Ascending aorta (tissue), 2 donors: Measurements from ENCODE around the gene FRRS1L. TPM values are rescaled to one million over a fixed set of nuclear protein-coding genes. Genes with fewer than 3 reads are reported as not detected.

Source experiments
- DNase-seq, 2 donors: peaks; one replicate each; pipeline ENCODE4 v3.0.0-alpha.2; 2019; ENCODE audit warnings: low spot score in 2 of 2
- H3K27ac ChIP-seq, 2 donors: fragments of 200-600 bp; sonication (generic); one replicate each; pipeline ENCODE4 v1.5.1; 2016 to 2017; ENCODE audit warnings: mild to moderate bottlenecking in 1 of 2
- H3K27me3 ChIP-seq: fragments of 200-600 bp; sonication (generic); one replicate; pipeline ENCODE4 v1.5.1; 2017
- H3K36me3 ChIP-seq, 2 donors: fragments of 200-600 bp; sonication (generic); one replicate each; pipeline ENCODE4 v1.5.1; 2016
- H3K4me1 ChIP-seq, 2 donors: fragments of 200-600 bp; sonication (generic); one replicate each; pipeline ENCODE4 v1.5.1; 2016 to 2017; ENCODE audit warnings: mild to moderate bottlenecking in 1 of 2
- H3K4me3 ChIP-seq, 2 donors: fragments of 200-600 bp; sonication (generic); one replicate each; pipeline ENCODE4 v1.5.1; 2016 to 2017; ENCODE audit warnings: mild to moderate bottlenecking in 1 of 2
- H3K9me3 ChIP-seq, 2 donors: fragments of 200-600 bp; sonication (generic); one replicate each; pipeline ENCODE4 v1.5.1; 2016
- intact Hi-C: fragments of 100-400 bp; cut with DNase I; formaldehyde crosslinking; loops from one replicate; pipeline ENCODE4 v1.15.1; 2023
- total RNA-seq: library from RNA; depleted of rRNA; stranded (reverse); fragments of >200 nt; gene quantifications from one replicate; pipeline ENCODE4 v1.1.0, GENCODE V29; 2016
- TF ChIP-seq, protein P1 (sequence below), 3 experiments: fragments of 200-600 bp in 2 of 3; fragments of 450-650 bp in 1 of 3; sonication (generic) in 2 of 3; IDR thresholded peaks; one replicate each; pipeline ENCODE4 v1.5.1; 2016 to 2019; ENCODE audit warnings: antibody characterized with exemption in 3 of 3, mild to moderate bottlenecking in 1 of 3, moderate library complexity in 1 of 3

FRRS1L gene
- total RNA-seq, 1 donor from 2014 or later, result 0.11 TPM

DNA sequence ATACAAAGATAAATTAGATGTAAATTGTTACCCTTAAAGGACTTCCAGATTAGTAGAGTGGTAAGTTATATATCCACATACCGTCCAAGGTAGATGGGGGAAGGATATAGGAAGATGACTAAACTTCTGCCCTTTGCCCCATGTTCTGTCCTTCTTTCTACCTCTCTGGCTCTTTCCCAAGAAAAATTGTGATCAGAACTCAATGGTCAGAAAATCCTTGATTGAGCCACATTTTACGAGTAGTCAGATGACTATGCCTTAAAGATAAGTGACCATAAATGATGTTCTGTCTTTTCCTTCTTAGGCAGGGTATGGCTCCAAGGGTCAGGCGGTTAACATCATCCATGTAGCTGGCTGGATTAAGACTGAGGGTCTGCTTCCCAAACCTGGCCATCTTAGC lies 4.4 kb downstream of the FRRS1L start:
- H3K36me3 ChIP-seq, result no peaks in the 10 kb centered on the region
- no peak for DNase-seq
- H3K27me3 ChIP-seq, result no peaks in the 10 kb centered on the region
- intact Hi-C loops, result no loop called here
- no peaks in the 10 kb centered on the region for H3K9me3 ChIP-seq
- H3K4me3 ChIP-seq, result no peak overlapping the region
- H3K27ac ChIP-seq, result no peak overlapping the region
- TF ChIP-seq, protein P1, sequence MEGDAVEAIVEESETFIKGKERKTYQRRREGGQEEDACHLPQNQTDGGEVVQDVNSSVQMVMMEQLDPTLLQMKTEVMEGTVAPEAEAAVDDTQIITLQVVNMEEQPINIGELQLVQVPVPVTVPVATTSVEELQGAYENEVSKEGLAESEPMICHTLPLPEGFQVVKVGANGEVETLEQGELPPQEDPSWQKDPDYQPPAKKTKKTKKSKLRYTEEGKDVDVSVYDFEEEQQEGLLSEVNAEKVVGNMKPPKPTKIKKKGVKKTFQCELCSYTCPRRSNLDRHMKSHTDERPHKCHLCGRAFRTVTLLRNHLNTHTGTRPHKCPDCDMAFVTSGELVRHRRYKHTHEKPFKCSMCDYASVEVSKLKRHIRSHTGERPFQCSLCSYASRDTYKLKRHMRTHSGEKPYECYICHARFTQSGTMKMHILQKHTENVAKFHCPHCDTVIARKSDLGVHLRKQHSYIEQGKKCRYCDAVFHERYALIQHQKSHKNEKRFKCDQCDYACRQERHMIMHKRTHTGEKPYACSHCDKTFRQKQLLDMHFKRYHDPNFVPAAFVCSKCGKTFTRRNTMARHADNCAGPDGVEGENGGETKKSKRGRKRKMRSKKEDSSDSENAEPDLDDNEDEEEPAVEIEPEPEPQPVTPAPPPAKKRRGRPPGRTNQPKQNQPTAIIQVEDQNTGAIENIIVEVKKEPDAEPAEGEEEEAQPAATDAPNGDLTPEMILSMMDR (IDR thresholded peaks at IDR 0.05), result no peak
- H3K4me1 ChIP-seq, result no peaks in the 10 kb centered on the region

- no peak overlapping the region for H3K4me3 ChIP-seq
- no peaks in the 10 kb centered on the region for H3K9me3 ChIP-seq
- H3K4me1 ChIP-seq, result no peaks in the 10 kb centered on the region
- no peak for DNase-seq
- no peaks in the 10 kb centered on the region for H3K36me3 ChIP-seq
- intact Hi-C loops, result no loop called here
- no peaks in the 10 kb centered on the region for H3K27me3 ChIP-seq
- TF ChIP-seq, protein P1 (IDR thresholded peaks at IDR 0.05), result no peak
- no peak overlapping the region for H3K27ac ChIP-seq
Observed at GRCh38 chr9:109161471-109161870, 5.6 kb downstream of the FRRS1L start.

- intact Hi-C loops, result no loop called here
Observed at GRCh38 chr9:109159583-109159982, 7.5 kb downstream of the FRRS1L start.

DNA sequence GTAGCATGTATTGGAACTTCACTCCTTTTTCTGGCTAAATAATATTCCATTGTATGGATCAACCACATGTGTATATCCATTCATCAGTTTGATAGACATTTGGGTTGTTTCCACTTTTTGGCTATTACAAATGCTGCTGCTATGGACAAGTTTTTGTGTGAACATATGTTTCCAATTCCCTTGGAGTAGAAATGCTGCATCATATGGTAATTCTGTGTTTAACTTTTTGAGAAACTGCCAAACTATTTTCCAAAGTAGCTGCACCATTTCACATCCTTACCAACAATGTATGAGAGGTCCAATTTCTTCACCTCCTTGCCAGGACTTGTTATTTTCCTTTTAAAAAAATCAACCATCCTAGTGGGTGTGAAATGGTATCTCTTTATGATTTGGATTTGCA lies 8.4 kb downstream of the FRRS1L start:
- Histone ChIP-seq H3K4me1 (no peaks in the 10 kb centered on the region), H3K9me3 (no peaks in the 10 kb centered on the region), H3K27me3 (no peaks in the 10 kb centered on the region), H3K4me3 (no peak overlapping the region), H3K27ac (no peak overlapping the region), H3K36me3 (no peaks in the 10 kb centered on the region)
- TF ChIP-seq, protein P1 (IDR thresholded peaks at IDR 0.05), result no peak
- intact Hi-C loops, result no loop called here
- DNase-seq, result no peak

More at GRCh38 chr9:109159583-109159982, 7.5 kb downstream of the FRRS1L start:
- no peak overlapping the region for H3K27ac ChIP-seq
- no peak for DNase-seq
- no peaks in the 10 kb centered on the region for H3K9me3 ChIP-seq
- TF ChIP-seq, protein P1 (IDR thresholded peaks at IDR 0.05), result no peak
- no peak overlapping the region for H3K4me3 ChIP-seq
- H3K27me3 ChIP-seq, result no peaks in the 10 kb centered on the region
- no peaks in the 10 kb centered on the region for H3K4me1 ChIP-seq
- no peaks in the 10 kb centered on the region for H3K36me3 ChIP-seq

DNA sequence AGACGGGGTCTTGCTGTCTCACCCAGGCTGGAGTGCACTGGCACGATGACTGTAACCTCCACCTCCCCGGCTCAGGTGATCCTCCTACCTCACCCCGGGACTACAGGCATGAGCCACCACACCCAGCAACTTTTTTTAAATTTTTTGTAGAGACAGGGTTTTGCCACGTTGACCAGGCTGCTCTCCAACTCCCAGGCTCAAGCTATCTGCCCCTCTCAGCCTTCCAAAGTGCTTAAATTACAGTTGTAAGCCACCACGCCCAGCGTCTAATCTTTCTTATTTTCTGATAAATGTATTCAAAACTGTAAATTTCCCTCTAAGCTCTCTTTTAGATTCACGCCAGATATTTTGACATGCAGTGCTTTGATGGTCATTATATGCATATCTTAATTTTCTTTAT lies 10.3 kb downstream of the FRRS1L start:
- Histone ChIP-seq H3K9me3 (peaks cover 0 to 6% of the 10 kb centered on the region in 2 donors), H3K4me3 (no peak overlapping the region), H3K27me3 (no peaks in the 10 kb centered on the region), H3K4me1 (no peaks in the 10 kb centered on the region), H3K36me3 (no peaks in the 10 kb centered on the region), H3K27ac (no peak overlapping the region)
- TF ChIP-seq, protein P1 (IDR thresholded peaks at IDR 0.05), result no peak
- intact Hi-C loops, result no loop called here
- DNase-seq, result no peak

DNA sequence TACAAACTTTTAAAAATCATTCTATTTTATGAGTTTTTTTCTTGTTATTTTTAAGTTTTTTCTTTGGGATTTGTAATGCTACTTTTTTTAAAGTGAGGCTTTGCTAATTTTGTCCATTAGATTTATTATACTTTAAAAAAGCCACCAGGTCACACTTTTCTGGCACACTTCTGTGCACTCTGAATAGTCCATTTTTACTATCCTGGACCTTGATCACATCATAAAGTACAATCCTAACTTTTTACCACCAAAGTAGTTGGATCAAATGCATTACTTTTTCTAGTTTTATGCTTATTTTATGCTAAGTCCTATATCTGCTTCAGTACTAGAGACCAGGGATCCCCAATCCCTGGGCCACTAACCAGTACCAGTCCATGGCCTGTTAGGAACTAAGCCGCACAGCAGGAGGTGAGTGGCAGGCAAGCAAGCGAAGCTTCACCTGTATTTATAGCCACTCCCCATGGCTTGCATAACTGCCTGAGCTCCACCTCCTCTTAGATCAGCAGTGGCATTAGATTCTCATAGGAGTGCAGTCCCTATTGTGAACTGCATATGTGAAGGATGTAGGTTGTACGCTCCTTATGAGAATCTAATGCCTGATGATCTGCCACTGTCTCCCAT lies 16.0 kb downstream of the FRRS1L start:
- Histone ChIP-seq H3K36me3 (no peaks in the 10 kb centered on the region), H3K4me3 (no peak overlapping the region), H3K27ac (no peak overlapping the region), H3K9me3 (peaks cover 0 to 6% of the 10 kb centered on the region in 2 donors), H3K4me1 (no peaks in the 10 kb centered on the region), H3K27me3 (no peaks in the 10 kb centered on the region)
- TF ChIP-seq, protein P1 (IDR thresholded peaks at IDR 0.05), result no peak
- intact Hi-C loops, result no loop called here
- no peak for DNase-seq
